Glomerular visceral epithelial cell (primary cell): ENCODE data around the gene LAMB1.
A peak's percentile ranks its signal among the peaks of the same experiment; 100 is the strongest.

Source experiments
- DNase-seq: peaks from one replicate; pipeline ENCODE4 v3.0.0-alpha.2; 2016; ENCODE audit errors: extremely low spot score

Gene LAMB1

GRCh38 chr7:107998660-107999480, 4.1 kb downstream of the LAMB1 start:
- DNase-seq: peak; percentile 20

GRCh38 chr7:107998150-107998549, 4.8 kb downstream of the LAMB1 start:
- DNase-seq: peak; percentile 23

GRCh38 chr7:107996072-107996882, 6.7 kb downstream of the LAMB1 start:
- no peak for DNase-seq

GRCh38 chr7:107995184-107996071, 7.5 kb downstream of the LAMB1 start:
- DNase-seq: peak; percentile 88

DNA sequence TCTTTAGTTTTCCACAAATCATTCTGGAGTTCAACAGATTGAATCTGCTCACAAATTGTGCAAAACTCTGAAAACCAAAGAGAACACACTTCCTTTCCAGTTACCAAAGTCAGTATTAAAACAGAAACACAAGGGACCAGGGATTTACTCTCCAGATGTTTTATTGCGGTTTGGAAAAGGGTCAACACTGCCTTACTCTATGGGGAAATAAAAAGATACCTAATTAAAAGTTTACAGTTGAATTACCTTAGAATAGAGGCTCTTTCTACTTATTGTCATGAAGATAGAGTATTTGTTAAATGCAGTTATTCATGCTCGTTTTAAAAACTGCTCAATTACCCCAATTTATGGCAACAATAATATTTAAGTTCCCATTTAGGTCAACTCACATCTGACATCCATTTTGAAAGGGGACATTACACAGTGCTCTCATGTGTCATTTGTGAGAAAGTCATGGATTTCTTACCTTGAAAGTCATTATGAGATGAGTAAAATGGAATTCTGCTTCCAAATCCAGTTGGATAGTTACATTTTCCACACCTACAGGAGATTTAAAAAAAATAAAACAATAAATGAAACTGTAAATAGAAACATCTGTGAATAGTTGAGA, 8.4 kb downstream of the LAMB1 start:
- DNase-seq: no peak

- no peak for DNase-seq
Observed at GRCh38 chr7:107993891-107994291, 9.1 kb downstream of the LAMB1 start.

- DNase-seq: no peak
Observed at GRCh38 chr7:107989618-107990373, 13.2 kb downstream of the LAMB1 start.

DNA sequence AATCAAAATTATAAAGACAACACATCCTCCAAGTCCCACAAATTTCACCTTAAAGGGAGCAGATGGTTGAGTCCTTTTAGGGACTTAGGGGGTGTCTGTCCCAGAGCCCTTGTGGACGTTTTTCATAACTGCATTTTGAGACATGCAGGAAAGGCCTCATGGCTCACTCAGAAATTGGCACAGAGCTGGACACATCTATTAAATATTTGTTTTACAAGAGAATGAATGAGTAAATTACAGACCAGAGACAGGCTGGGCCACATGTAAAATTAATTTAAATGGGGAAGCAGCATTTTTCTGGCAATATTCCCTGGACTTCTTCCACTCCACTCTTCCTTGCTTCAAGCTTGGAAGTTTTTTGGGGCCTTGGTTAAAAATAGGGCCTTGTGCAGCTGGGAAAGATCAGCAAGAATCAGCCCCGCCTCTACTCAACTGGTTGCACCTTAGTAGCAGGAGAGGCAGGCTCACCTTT, 20.0 kb downstream of the LAMB1 start:
- no peak for DNase-seq

DNA sequence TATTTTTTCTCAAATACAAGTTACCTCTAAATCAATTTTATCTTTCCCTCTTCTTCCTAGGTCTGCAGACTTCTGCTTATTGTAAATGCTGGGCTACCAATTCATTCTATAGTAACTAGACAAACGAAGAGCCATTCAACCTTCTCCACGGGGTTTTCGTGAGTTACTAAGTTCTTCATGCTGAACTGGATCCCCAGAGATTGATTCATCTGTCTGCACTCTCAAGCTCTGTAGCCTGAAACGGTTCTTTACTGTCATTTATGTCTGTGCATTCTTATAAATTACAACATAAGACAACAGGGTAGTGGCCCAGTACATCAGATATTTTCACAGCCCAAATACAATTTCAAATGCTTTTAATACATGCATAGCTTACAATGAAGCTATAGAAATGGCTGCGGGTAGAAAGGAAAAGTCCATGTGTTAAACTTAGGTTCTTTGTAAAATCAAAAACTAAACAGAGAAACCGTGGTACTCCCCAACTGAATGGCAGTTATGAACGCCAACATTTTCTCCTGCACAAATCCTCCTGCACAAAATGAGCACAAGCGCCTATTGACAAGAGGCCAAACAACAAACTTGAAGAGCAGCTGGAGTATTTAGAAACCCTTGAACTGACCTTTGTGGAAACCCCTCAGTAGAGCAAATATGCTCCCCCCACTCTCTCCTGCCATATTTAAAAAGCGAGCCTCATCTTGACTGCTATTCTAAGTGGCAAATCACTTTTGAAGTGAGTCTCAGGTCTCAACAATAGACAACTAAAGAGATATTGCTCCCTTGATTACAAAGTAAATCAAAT, 20.7 kb downstream of the LAMB1 start:
- DNase-seq: no peak

DNA sequence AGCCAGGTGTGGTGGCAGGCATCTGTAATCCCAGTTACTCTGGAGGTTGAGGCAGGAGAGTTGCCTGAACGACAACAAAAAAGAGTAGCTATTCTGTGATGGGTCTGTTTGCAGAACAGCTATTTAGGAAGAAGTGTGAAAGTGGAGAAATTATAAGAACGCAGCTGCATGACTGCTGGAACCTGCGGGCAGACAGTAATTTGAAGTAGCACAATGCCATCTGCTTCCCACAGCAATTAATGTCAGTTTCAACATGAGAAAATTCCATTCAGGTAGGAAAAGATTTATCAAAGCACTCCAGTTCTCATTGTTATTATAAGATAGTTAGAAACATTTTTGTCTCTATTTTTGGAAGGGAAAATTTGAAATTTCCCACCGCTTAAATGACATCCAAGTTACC, 21.5 kb downstream of the LAMB1 start:
- no peak for DNase-seq

DNA sequence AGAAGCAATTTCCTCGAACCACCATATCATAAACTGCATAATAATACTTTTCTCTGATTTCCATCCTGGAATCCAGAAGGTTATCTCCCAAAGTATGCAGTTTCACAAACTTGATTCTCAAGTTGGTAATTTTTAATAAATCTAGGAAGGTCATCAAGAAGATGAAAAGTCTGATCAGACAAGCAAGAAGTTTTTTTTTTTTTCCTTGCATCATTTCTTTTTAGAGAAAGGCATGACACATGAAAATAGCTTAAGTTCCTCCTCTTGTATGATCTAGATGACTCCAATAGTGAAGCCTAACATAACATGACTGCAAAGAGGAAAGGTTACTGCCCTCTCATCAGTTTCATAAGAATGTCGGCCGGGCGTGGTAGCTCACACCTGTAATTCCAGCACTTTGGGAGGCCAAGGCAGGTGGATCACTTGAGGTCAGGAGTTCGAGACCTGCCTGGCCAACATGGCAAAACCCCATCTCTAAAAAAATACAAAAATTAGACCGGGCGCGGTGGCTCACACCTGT, 22.2 kb downstream of the LAMB1 start:
- DNase-seq: no peak

- DNase-seq: no peak
Observed at GRCh38 chr7:107980171-107980570, 22.8 kb downstream of the LAMB1 start.

DNA sequence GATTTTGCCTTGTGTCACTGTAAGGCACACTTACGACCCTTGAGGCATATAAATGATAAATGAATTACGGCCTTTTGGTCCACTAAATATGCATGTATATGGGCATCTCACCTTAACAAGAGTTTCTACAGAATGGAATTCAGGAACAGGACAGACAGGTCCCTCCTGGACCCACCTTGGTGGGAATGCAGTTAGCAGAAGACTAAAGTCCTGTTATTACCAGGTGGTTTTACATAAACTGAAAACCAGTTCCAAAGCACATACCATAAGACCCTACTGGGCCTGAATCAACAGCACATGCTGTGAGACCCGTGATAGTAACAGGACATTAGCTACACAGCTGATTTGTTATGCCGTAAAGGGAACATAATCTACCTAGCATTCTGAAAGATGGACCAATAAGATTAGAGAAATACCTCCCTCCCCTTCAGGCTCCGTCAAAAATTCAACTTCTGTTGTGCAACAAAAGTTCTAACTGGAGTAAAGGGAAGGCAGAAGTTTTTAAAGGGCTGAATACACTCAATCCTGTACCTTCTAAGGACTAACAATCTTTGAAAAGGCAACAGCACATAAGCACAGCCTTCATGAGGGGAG, 24.0 kb downstream of the LAMB1 start:
- DNase-seq: no peak

GRCh38 chr7:107977048-107977447, 25.9 kb downstream of the LAMB1 start:
- DNase-seq: no peak

DNA sequence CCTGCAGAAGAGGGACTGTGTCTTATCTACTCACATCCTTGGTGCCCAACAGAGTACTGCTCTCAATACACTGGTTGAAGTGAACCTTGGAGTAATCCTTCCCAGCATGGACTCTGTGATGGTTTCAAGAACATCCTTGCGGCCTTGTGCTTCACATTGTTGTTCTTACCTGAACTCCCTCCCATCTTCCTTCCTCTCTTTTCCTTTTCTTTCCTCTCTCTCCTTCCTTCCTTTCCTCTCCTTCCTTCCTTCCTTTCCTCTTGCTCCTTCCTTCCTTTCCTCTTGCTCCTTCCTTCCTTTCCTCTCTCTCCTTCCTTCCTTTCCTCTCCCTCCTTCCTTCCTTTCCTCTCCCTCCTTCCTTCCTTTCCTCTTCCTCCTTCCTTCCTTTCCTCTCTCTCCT, 26.3 kb downstream of the LAMB1 start:
- DNase-seq: no peak

DNA sequence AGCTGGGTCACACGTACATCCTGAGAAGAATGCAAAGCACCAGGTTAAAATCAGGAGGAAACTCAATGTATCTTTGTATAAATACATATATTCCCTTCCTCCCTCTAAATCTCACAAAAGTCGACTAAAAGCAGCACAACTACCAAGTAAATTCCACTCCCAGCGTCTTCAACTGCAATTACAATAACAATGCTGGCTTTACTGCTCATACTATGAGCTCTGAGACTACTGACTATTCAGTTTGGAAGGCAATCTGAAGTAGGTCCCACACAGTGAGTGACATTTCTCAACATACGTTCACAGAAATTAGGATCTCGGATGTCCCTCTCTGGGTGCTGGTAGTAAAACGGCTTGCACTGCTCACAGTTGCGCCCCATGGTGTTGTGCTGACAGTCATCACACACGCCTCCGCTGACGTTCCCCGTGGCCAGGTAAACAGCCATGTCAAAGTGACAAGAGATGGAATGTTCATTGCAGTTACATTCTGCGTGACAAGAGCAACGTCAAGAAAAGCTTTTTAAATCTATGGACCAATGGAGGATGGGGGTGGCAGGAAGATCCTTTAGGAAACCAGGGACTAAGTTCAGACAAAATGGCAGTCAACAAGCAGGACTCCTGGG, 27.5 kb downstream of the LAMB1 start:
- DNase-seq: no peak

GRCh38 chr7:107973861-107974260, 29.1 kb downstream of the LAMB1 start:
- no peak for DNase-seq

DNA sequence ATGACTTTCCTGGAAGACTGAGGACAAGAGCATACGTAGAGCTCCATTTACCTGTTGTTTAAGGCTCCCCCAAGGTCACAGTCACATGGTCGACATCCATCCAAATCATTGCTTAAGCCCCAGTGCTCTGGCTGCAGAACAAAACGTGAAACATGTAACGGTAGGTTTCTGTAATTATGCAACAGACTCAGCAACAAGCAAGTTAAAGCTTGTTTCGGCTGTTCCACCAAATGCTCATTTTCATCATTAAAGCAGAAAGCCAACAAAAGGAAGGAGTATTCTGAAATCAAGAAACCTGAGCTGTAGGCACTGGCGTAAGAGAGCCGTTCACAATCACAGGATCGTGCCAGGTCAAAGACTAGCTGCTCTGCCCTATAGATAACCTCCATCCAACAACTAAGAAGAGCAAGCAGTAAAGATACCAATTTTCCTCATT, 30.0 kb downstream of the LAMB1 start:
- no peak for DNase-seq

DNA sequence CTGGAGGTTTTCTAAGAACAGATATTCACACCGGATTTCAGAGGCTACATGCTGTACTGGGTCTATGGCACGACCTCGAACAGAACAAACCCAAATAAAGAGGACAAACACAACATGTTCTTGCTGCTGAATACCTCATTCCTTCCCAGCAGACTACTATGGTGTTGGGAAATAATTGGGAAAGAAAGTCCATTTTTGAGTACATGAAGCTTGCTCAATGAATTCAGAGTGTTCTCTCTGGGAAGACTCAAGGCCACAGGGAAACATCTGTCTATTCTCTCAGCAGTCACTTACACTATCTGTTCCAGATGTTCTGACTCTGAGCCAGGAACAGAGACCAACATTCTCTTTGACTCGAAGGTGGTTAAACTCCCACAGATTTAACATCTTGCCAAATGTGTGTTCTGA, 30.9 kb downstream of the LAMB1 start:
- DNase-seq: no peak
